ENCODE measurements around the gene ZFYVE16.
"Not testable (repeated sequence)": the region's sequence is repeated elsewhere in the genome, so short reads cannot be mapped to it uniquely, and the experiment has no call there.

- not testable (repeated sequence) for TF ChIP-seq CTCF, POLR2A (IDR thresholded peaks at IDR 0.05)
These were observed 16.5 kb downstream of the ZFYVE16 start for GRCh38 chr5:80424365-80424764.

Data from sigmoid colon (tissue), 3 donors.